HG03135 (cell line): ENCODE measurements around the gene KRTAP6-2.

Source experiments
- ATAC-seq: cut with Tn5 transposase; IDR thresholded peaks from one replicate; pipeline ENCODE4 v1.9.1; 2021; ENCODE audit warnings: mild to moderate bottlenecking, moderate library complexity; ENCODE audit not compliant: unreplicated experiment

KRTAP6-2 gene

GRCh38 chr21:30577766-30578165 lies 20.9 kb downstream of the KRTAP6-2 start:
- no peak for ATAC-seq

GRCh38 chr21:30567617-30568016 lies 31.1 kb downstream of the KRTAP6-2 start:
- ATAC-seq: no peak

- no peak for ATAC-seq
These were observed 35.1 kb downstream of the KRTAP6-2 start for GRCh38 chr21:30563630-30564029.

GRCh38 chr21:30563072-30563471 lies 35.6 kb downstream of the KRTAP6-2 start:
- no peak for ATAC-seq

- ATAC-seq: no peak
These were observed 36.7 kb downstream of the KRTAP6-2 start for GRCh38 chr21:30561957-30562356.

GRCh38 chr21:30561264-30561895 lies 37.3 kb downstream of the KRTAP6-2 start, which contains the start of gene KRTAP19-7:
Gene KRTAP19-7, minus strand, starts transcription at chr21:30561314. Its CDS starts 25 bp downstream, at chr21:30561289.
- no peak for ATAC-seq

- ATAC-seq: no peak
These were observed 43.6 kb downstream of the KRTAP6-2 start for GRCh38 chr21:30555095-30555494.

GRCh38 chr21:30552782-30553181 lies 45.9 kb downstream of the KRTAP6-2 start:
- ATAC-seq: no peak
